Stimulated activated CD8-positive, alpha-beta memory T cell treated with anti-CD3 and anti-CD28 coated beads, Interleukin-15, amount 100 ng/mL, for 1 hour (primary cell): ENCODE results near the gene TMEM204.

ENCODE experiments used
- DNase-seq: peaks from one replicate; pipeline ENCODE4 v3.0.0-alpha.2; 2020; ENCODE audit warnings: low read depth

TMEM204 gene

DNA sequence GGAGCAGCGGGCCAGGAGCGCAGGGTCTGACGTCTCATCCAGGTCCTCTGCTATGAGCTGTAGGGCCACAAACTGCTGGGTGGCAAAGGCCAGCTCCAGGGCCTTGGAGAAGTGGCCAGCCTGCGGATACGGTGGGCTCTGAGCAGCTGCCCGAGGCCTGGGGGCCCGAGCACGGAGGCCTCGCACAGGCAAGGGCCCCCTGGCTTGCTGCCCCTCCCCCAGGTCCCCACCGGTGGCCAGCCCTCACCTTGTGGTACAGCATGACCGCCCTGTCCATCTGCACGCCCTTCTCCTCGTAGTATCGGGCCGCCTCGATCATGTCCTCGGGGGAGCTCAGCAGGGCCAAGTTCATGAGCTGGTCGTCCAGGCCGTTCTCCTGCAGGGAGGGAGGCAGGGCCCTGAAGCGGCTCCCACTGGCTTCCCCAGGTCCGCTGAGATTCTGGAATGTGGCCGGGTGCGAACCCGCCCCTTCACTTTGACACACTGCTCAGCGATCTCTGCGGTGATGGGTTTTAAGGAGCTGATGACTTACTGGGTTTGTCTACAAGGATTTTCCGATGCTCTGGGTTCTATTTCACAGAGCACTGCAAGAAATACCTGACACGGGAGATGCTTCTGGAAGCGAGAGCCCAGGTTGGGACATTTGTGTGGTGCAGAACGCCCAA, 9.8 kb upstream of the TMEM204 start:
- no peak for DNase-seq

GRCh38 chr16:1524366-1524765, 9.1 kb upstream of the TMEM204 start:
- DNase-seq = no peak

- DNase-seq = no peak
These were observed 7.4 kb upstream of the TMEM204 start for GRCh38 chr16:1525871-1526607.

GRCh38 chr16:1526608-1527555, 6.6 kb upstream of the TMEM204 start:
- DNase-seq = no peak

GRCh38 chr16:1527836-1528811, 5.3 kb upstream of the TMEM204 start:
- DNase-seq = no peak

DNA sequence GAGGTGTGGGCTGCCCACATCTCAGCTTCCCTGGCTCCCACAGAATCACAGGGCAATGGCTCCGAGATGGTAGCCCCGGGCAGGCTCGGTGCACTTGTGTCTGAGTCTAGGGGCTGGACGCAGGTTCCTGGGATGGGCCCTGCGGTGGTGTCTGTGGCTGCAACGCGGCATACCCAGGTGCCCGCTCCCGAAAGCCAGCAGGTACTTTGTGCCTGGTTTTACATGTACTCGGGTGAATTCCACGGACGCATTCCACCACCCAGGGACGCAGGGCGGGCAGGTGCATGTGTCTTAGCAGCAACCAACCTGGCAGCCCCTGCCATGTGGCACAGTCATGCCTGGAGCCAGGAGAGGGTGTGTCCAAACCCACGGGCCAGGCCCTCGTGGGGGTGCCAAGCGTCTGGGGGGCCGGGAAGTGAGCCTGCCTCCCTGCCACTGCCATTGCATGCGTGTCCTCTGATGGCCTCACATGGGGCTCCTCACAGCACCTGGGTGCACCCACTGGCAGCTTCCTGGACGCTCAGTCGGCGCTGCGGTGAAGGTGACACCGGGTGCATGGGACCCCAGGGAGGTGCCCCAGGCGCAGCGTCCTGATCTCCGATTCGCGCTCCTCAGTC, 4.4 kb upstream of the TMEM204 start:
- DNase-seq = no peak

DNA sequence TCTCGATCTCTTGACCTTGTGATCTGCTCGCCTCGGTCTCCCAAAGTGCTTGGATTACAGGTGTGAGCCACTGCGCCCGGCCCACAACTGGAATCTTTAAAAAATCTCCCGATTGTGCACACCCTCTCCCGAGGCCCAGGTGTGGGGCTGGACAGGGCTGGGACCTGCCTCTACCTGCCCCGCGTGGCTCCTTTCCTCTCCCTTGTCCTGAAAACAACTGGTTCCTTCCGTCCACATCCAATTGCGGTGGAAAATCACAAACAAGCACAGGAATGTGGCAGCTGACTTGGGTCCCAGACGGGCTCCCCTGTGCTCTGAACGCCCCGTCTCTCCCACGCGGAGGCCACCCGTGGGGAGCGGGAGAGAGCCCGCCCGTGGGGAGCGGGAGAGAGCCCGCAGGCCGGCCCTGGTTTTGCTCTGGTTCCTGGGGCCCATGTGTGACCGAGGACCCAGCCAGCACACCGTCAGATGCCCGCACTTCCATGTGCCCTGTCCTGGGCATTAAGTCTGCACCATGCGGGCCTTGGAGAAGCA, 3.0 kb upstream of the TMEM204 start:
- DNase-seq = no peak

GRCh38 chr16:1530883-1531637, 2.4 kb upstream of the TMEM204 start:
- DNase-seq = no peak

GRCh38 chr16:1531638-1531910, 1.9 kb upstream of the TMEM204 start:
- no peak for DNase-seq

DNA sequence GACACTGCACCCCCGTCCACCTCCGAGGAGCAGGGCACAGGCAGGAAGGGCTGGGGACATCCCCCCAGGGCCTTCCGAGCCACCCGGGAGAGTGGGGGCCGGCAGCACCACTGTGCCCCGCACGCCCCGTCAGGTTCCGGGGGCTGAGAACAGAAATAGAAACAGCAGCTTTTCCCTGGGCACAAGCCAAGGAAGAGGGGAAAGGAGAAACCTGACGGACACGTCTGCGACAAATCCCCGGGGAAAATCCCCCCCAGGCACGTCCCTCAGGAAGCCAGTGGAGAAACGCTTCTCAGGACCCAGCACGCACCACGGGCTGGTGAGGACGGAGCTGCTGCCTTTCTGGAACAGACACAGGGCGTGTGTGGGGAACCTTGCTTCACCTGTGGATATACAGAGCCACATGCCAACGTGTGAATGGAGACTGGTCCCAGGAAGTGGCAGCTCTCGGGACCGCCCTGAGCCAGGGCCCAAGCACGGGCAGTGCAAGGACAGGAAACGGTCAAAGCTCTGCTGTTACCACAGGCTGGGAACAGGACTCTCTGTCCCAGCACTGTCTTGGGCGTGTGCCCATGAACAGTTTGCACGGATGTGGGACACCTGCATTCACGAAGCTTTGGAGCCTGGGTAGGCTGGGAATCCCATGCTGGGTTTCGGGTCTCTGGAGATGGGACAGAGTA, 1.2 kb upstream of the TMEM204 start:
- no peak for DNase-seq

DNA sequence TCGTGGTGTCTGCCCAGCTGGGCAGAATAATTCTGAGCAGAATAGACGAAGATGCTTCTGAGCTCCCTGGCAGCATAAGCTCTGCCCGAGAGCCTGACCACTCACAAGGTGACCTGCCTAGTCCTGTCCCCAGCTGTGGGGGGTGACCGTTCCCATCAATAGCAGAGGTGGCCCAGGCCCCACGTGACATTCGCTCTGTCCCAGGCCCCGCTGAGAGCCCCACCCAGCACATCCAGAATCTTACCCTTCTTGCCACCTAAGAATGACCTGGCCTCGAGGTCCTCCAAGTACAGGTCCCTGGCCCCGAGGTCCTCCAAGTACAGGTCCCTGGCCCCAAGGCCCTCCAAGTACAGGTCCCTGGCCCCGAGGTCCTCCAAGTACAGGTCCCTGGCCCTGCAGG, 695 bp upstream of the TMEM204 start:
- no peak for DNase-seq

- DNase-seq = no peak
These were observed 855 bp downstream of the TMEM204 start for GRCh38 chr16:1534021-1535020.

- DNase-seq = no peak
These were observed 2.2 kb downstream of the TMEM204 start for GRCh38 chr16:1535391-1536291.

DNA sequence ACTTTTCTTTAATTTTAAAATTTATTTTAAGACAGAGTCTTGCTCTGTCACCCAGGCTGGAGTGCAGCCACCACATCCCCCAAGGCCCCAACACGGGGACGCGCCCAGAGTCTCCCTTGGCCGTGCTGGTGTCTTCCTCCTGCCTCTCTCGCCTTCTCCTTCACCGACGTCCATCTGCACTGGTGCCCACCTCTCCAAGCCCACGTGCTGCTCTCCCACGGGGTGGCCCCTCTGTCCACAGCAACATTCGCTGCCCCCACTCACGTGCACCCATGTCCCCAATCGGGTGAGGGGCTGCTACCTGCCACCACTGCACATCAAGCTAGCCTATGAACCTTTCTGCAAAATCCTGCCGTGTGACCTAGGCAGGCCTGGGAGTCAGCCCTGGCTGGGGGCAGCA, 3.1 kb downstream of the TMEM204 start:
- no peak for DNase-seq

DNA sequence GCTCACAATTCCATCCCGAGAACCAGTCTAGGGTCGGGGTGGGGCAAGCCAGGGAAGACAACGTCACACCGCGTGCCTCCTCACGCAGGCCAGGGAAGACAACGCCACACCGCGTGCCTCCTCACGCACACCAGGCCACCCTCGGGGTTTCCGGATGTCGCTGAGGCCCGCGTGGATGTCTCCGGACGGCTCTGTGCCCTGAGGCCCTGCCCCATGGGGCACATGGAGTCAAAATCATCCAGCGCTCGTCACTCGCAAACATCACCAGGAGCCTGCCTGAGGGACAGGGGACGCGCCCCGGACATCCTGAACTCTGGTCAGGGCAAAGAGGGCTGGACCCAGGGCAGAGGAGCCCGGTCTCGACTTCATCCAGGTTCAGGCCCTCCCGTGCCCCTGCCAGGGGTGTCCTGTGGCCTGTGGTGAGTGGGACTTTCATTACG, 3.7 kb downstream of the TMEM204 start:
- DNase-seq = no peak

- DNase-seq = no peak
These were observed 4.4 kb downstream of the TMEM204 start for GRCh38 chr16:1537763-1538289.
